Measurements from ENCODE around the gene SEMA4B.

Gene SEMA4B

GRCh38 chr15:90230610-90231009 is 29.5 kb downstream of the SEMA4B start:
- no peak for DNase-seq
- Histone ChIP-seq H3K27ac (no peak overlapping the region), H3K27me3 (replicated peaks) (no peaks in the 10 kb centered on the region), H3K36me3 (replicated peaks) (peaks cover 30% of the 10 kb centered on the region), H3K4me3 (ENCODE audit: low read depth, low read length) (no peak overlapping the region)
- in situ Hi-C loops (cut with HindIII; ENCODE audit: low pct_ligation_motif_present, low sequenced_read_pairs) = no loop called here
- TF ChIP-seq CTCF (IDR thresholded peaks at IDR 0.05; ENCODE audit: low read depth, low read length, missing control alignments) = no peak

GRCh38 chr15:90231028-90232017 is 30.2 kb downstream of the SEMA4B start:
- in situ Hi-C loops (cut with HindIII; ENCODE audit: low pct_ligation_motif_present, low sequenced_read_pairs) = no loop called here
- H3K4me3 ChIP-seq (ENCODE audit: low read depth, low read length) = no peak overlapping the region
- H3K27me3 ChIP-seq (replicated peaks) = no peaks in the 10 kb centered on the region
- H3K27ac ChIP-seq = no peak overlapping the region
- H3K36me3 ChIP-seq (replicated peaks) = peaks cover 30% of the 10 kb centered on the region
- TF ChIP-seq CTCF (IDR thresholded peaks at IDR 0.05; ENCODE audit: low read depth, low read length, missing control alignments) = no peak
- no peak for DNase-seq

GRCh38 chr15:90232196-90232595 is 31.1 kb downstream of the SEMA4B start:
- in situ Hi-C loops (cut with HindIII; ENCODE audit: low pct_ligation_motif_present, low sequenced_read_pairs) = no loop called here
- Histone ChIP-seq H3K27ac (no peak overlapping the region), H3K4me3 (ENCODE audit: low read depth, low read length) (peak overlapping the region; percentile 9), H3K27me3 (replicated peaks) (no peaks in the 10 kb centered on the region), H3K36me3 (replicated peaks) (peaks cover 30% of the 10 kb centered on the region)
- DNase-seq = no peak
- TF ChIP-seq CTCF (IDR thresholded peaks at IDR 0.05; ENCODE audit: low read depth, low read length, missing control alignments) = no peak

- no peak for DNase-seq
- H3K27ac ChIP-seq = peak overlapping the region; percentile 83
- peaks cover 27% of the 10 kb centered on the region for H3K36me3 ChIP-seq (replicated peaks)
- H3K27me3 ChIP-seq (replicated peaks) = no peaks in the 10 kb centered on the region
- H3K4me3 ChIP-seq (ENCODE audit: low read depth, low read length) = peak overlapping the region; percentile 85
- in situ Hi-C loops (cut with HindIII; ENCODE audit: low pct_ligation_motif_present, low sequenced_read_pairs) = no loop called here
- TF ChIP-seq CTCF (IDR thresholded peaks at IDR 0.05; ENCODE audit: low read depth, low read length, missing control alignments) = peak; percentile 61
Measured at GRCh38 chr15:90232941-90233386, 31.8 kb downstream of the SEMA4B start.

GRCh38 chr15:90233387-90234095 is 32.4 kb downstream of the SEMA4B start, which contains the start of gene CIB1:
CIB1 (minus strand) TSS chr15:90233941; CDS start chr15:90233885, 56 bp downstream.
- DNase-seq = peak; percentile 91
- H3K4me3 ChIP-seq (ENCODE audit: low read depth, low read length) = peak within 1 kb of the TSS; percentile 85
- TF ChIP-seq CTCF (IDR thresholded peaks at IDR 0.05; ENCODE audit: low read depth, low read length, missing control alignments) = no peak
- H3K36me3 ChIP-seq (replicated peaks) = peaks cover 23% of the 10 kb centered on the region
- H3K27ac ChIP-seq = peak within 1 kb of the TSS; percentile 83
- H3K27me3 ChIP-seq (replicated peaks) = no peaks in the 10 kb centered on the region
- in situ Hi-C loops (cut with HindIII; ENCODE audit: low pct_ligation_motif_present, low sequenced_read_pairs) = no loop called here
